ENCODE data around the gene DIPK1C. TPM values are rescaled to one million over a fixed set of nuclear protein-coding genes. Genes with fewer than 3 reads are reported as not detected.

The DIPK1C gene
- total and polyA plus RNA-seq, 2 experiments from 2014 or later: 0.07 TPM; not detected in 1

GRCh38 chr18:74407888-74408287 lies 49.2 kb downstream of the DIPK1C start:
- TF ChIP-seq POLR2AphosphoS5 (IDR thresholded peaks at IDR 0.05; ENCODE audit: low read depth): no peak
- no peak for TF ChIP-seq ZNF114 (CRISPR knock-in tag; IDR thresholded peaks at IDR 0.05)
- no peak for TF ChIP-seq NANOG (IDR thresholded peaks at IDR 0.05; ENCODE audit: borderline replicate concordance)
- no peak for TF ChIP-seq ETS1 (IDR thresholded peaks at IDR 0.05)
- no peak for TF ChIP-seq STAT1 (IDR thresholded peaks at IDR 0.05; ENCODE audit: unreplicated experiment)
- no peak for TF ChIP-seq EZH2 (IDR thresholded peaks at IDR 0.05; ENCODE audit: low read depth, unreplicated experiment)
- H3K4me1 ChIP-seq (ENCODE audit: insufficient read depth): no peaks in the 10 kb centered on the region
- H3K27me3 ChIP-seq (ENCODE audit: insufficient read depth): no peaks in the 10 kb centered on the region
- no peaks in the 10 kb centered on the region for H3K36me3 ChIP-seq (ENCODE audit: insufficient read depth)
- no peaks in the 10 kb centered on the region for H4K20me1 ChIP-seq (replicated peaks; ENCODE audit: insufficient read depth)
- ATAC-seq: no peak
- H3K27ac ChIP-seq (ENCODE audit: low read depth): no peak overlapping the region
- Mint-ChIP-seq H3K36me3 (ENCODE audit: low read depth) (no peaks in the 10 kb centered on the region), H3K27ac (no peak overlapping the region), H3K4me3 (no peak overlapping the region), H3K27me3 (ENCODE audit: insufficient read depth, low read depth, poor library complexity) (peaks cover 6% of the 10 kb centered on the region), H3K9me3 (no peaks in the 10 kb centered on the region; the same call in 2 of the 3 replicates), H3K4me1 (peaks cover 8% of the 10 kb centered on the region)
- no peaks in the 10 kb centered on the region for H3F3A ChIP-seq (replicated peaks; ENCODE audit: low read depth)
- H3K79me2 ChIP-seq (replicated peaks; ENCODE audit: insufficient read depth): no peaks in the 10 kb centered on the region
- 0 out of 2 replicates have a peak, but pooled peaks cover 8% of the 10 kb centered on the region for H3K9me2 ChIP-seq (ENCODE audit: insufficient read depth)
- H3K4me3 ChIP-seq: no peak overlapping the region
- no peak overlapping the region for H2AFZ ChIP-seq
- DNase-seq (ENCODE audit: low spot score): no peak
- H3K4me2 ChIP-seq: no peak overlapping the region

GRCh38 chr18:74402806-74403433 lies 54.2 kb downstream of the DIPK1C start:
- peak; percentile 58; the same call in 2 of the 3 replicates for ATAC-seq
- TF ChIP-seq STAT1 (IDR thresholded peaks at IDR 0.05; ENCODE audit: unreplicated experiment) (no peak), ZNF331 (CRISPR knock-in tag; IDR thresholded peaks at IDR 0.05; ENCODE audit: low read depth) (no peak), POLR2AphosphoS5 (IDR thresholded peaks at IDR 0.05; ENCODE audit: low read depth) (no peak), ZNF114 (CRISPR knock-in tag; IDR thresholded peaks at IDR 0.05) (no peak), CTCF (conservative IDR thresholded peaks at IDR 0.05; ENCODE audit: low read depth in 2 of 2) (no peak), ZNF462 (CRISPR knock-in tag; IDR thresholded peaks at IDR 0.05) (no peak)

More at GRCh38 chr18:74402806-74403433, 54.2 kb downstream of the DIPK1C start:
- H3K79me2 ChIP-seq (replicated peaks; ENCODE audit: insufficient read depth): no peaks in the 10 kb centered on the region
- Mint-ChIP-seq H3K9me3 (no peaks in the 10 kb centered on the region; the same call in 2 of the 3 replicates), H3K27me3 (ENCODE audit: insufficient read depth, low read depth, poor library complexity) (peaks cover 2% of the 10 kb centered on the region), H3K4me3 (no peak overlapping the region), H3K36me3 (ENCODE audit: low read depth) (no peaks in the 10 kb centered on the region), H3K27ac (no peak overlapping the region), H3K4me1 (no peaks in the 10 kb centered on the region; the same call in 2 of the 3 replicates)
- DNase-seq (ENCODE audit: low spot score): peak; percentile 22
- H3K4me3 ChIP-seq: no peak overlapping the region
- no peaks in the 10 kb centered on the region for H3K27me3 ChIP-seq (ENCODE audit: insufficient read depth)
- no peaks in the 10 kb centered on the region for H3F3A ChIP-seq (replicated peaks; ENCODE audit: low read depth)
- H3K27ac ChIP-seq (ENCODE audit: low read depth): no peak overlapping the region
- 0 out of 2 replicates have a peak, but pooled peaks cover 8% of the 10 kb centered on the region for H3K9me2 ChIP-seq (ENCODE audit: insufficient read depth)
- H4K20me1 ChIP-seq (replicated peaks; ENCODE audit: insufficient read depth): no peaks in the 10 kb centered on the region
- H3K4me2 ChIP-seq: no peak overlapping the region
- no peaks in the 10 kb centered on the region for H3K4me1 ChIP-seq (ENCODE audit: insufficient read depth)
- H3K36me3 ChIP-seq (ENCODE audit: insufficient read depth): no peaks in the 10 kb centered on the region
- peak overlapping the region; percentile 23; the same call in 1 of the 2 replicates for H2AFZ ChIP-seq
